ENCODE data around the gene CCDC40.

DNA sequence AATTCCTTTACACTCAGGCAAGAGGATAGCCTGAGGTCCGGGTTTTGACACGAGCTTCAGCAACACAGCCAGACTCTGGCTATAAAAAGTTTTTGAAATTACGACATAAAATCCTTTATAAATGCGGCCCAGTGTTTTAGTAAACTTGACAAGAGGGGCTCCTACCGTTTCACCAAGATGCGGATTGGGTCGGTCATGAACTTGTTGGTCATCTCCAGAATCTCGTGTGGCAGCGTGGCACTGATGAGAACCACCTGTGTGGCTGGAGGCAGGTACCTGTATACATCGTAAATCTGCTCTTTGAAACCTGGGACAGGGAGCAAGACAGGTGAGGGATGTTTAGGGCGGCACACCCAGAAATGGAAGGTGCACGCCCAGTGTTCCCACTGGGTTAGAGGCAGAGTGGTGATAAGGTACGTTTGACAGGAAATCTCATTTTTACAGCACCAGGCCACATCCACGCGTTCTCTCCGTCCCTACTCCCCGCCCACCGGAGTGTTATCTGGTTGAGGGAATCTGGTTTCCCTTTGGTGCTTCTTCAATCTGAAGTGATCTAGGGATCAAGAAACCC is 102.5 kb downstream of the CCDC40 start:
- TF ChIP-seq, protein P1, sequence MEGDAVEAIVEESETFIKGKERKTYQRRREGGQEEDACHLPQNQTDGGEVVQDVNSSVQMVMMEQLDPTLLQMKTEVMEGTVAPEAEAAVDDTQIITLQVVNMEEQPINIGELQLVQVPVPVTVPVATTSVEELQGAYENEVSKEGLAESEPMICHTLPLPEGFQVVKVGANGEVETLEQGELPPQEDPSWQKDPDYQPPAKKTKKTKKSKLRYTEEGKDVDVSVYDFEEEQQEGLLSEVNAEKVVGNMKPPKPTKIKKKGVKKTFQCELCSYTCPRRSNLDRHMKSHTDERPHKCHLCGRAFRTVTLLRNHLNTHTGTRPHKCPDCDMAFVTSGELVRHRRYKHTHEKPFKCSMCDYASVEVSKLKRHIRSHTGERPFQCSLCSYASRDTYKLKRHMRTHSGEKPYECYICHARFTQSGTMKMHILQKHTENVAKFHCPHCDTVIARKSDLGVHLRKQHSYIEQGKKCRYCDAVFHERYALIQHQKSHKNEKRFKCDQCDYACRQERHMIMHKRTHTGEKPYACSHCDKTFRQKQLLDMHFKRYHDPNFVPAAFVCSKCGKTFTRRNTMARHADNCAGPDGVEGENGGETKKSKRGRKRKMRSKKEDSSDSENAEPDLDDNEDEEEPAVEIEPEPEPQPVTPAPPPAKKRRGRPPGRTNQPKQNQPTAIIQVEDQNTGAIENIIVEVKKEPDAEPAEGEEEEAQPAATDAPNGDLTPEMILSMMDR (IDR thresholded peaks at IDR 0.05): no peak
- no peak for TF ChIP-seq EZH2 (IDR thresholded peaks at IDR 0.05; ENCODE audit: borderline replicate concordance, insufficient read depth, low read depth, low read length, poor library complexity, severe bottlenecking)

All from B cell (primary cell).